OCI-LY1 (cell line): ENCODE results near the gene PFKFB2.
A peak's percentile ranks its signal among the peaks of the same experiment; 100 is the strongest.

Experiments
- H2AFZ ChIP-seq: fragments of 200-600 bp; sonication (generic), shearing (Covaris generic); 2 replicates; pipeline ENCODE4 v1.6.0; 2014; ENCODE audit warnings: antibody characterized with exemption, mild to moderate bottlenecking, low read length
- H3F3A ChIP-seq: fragments of 200-600 bp; sonication (generic), shearing (Covaris generic); 2 replicates; pipeline ENCODE4 v1.6.0; 2014; ENCODE audit warnings: mild to moderate bottlenecking, antibody characterized with exemption, low read length, moderate library complexity; ENCODE audit not compliant: insufficient read depth
- H3K27ac ChIP-seq: fragments of 200-600 bp; sonication (generic); 2 replicates; pipeline ENCODE4 v1.5.1; 2014; ENCODE audit warnings: low read length, mixed run types, mild to moderate bottlenecking, low read depth; ENCODE audit not compliant: poor library complexity, severe bottlenecking
- H3K27me3 ChIP-seq: fragments of 200-600 bp; sonication (generic); 2 replicates; pipeline ENCODE4 v1.6.0; 2014; ENCODE audit warnings: antibody characterized with exemption, mild to moderate bottlenecking, low read length, moderate library complexity; ENCODE audit not compliant: insufficient read depth
- H3K36me3 ChIP-seq: fragments of 200-600 bp; sonication (generic); 2 replicates; pipeline ENCODE4 v1.6.1; 2014; ENCODE audit warnings: mild to moderate bottlenecking, antibody characterized with exemption, low read length, moderate library complexity, mixed read lengths; ENCODE audit not compliant: insufficient read depth
- H3K4me1 ChIP-seq: fragments of 200-600 bp; sonication (generic); 2 replicates; pipeline ENCODE4 v1.5.1; 2014; ENCODE audit warnings: mild to moderate bottlenecking, low read length, moderate library complexity; ENCODE audit not compliant: insufficient read depth, severe bottlenecking
- H3K4me2 ChIP-seq: fragments of 200-600 bp; sonication (generic), shearing (Covaris generic); 2 replicates; pipeline ENCODE4 v1.6.1; 2014; ENCODE audit warnings: low read length
- H3K4me3 ChIP-seq: fragments of 200-600 bp; sonication (generic); 2 replicates; pipeline ENCODE4 v1.5.1; 2014; ENCODE audit warnings: low read length, low read depth, mild to moderate bottlenecking, mixed read lengths; ENCODE audit not compliant: poor library complexity, severe bottlenecking
- H3K79me2 ChIP-seq: fragments of 200-600 bp; shearing (Covaris generic); 2 replicates; pipeline ENCODE4 v1.6.1; 2016; ENCODE audit warnings: mixed run types, low read length, mixed read lengths; ENCODE audit not compliant: insufficient read depth
- H3K9ac ChIP-seq: fragments of 200-600 bp; sonication (generic), shearing (Covaris generic); 2 replicates; pipeline ENCODE4 v1.6.1; 2014; ENCODE audit warnings: mild to moderate bottlenecking, low read length, mixed read lengths
- H3K9me2 ChIP-seq: fragments of 200-600 bp; sonication (generic), shearing (Covaris generic); 2 replicates; pipeline ENCODE4 v1.6.1; 2014; ENCODE audit warnings: low read depth, mild to moderate bottlenecking, low read length, mixed read lengths
- H3K9me3 ChIP-seq: fragments of 200-600 bp; shearing (Covaris generic); 2 replicates; pipeline ENCODE4 v1.6.1; 2014; ENCODE audit warnings: low read length, mixed read lengths
- H4K20me1 ChIP-seq: fragments of 200-600 bp; sonication (generic), shearing (Covaris generic); 2 replicates; pipeline ENCODE4 v1.6.0; 2016; ENCODE audit warnings: mild to moderate bottlenecking, low read length; ENCODE audit not compliant: insufficient read depth
- EZH2 ChIP-seq: fragments of 200-600 bp; sonication (generic), shearing (Covaris generic); IDR thresholded peaks from 2 replicates; pipeline ENCODE4 v1.8.0; 2017; ENCODE audit warnings: borderline replicate concordance, mixed run types, mild to moderate bottlenecking, antibody characterized with exemption, low read length, moderate library complexity, mixed read lengths
- TF ChIP-seq, protein P1 (sequence below): fragments of 200-600 bp; sonication (generic), shearing (Covaris generic); IDR thresholded peaks from 2 replicates; pipeline ENCODE4 v1.5.1; 2017; ENCODE audit warnings: mild to moderate bottlenecking, antibody characterized with exemption, low read length, moderate library complexity, mixed read lengths

The PFKFB2 gene

GRCh38 chr1:207081806-207082205 is 28.7 kb downstream of the PFKFB2 start:
- no peak overlapping the region for H3K27ac ChIP-seq

DNA sequence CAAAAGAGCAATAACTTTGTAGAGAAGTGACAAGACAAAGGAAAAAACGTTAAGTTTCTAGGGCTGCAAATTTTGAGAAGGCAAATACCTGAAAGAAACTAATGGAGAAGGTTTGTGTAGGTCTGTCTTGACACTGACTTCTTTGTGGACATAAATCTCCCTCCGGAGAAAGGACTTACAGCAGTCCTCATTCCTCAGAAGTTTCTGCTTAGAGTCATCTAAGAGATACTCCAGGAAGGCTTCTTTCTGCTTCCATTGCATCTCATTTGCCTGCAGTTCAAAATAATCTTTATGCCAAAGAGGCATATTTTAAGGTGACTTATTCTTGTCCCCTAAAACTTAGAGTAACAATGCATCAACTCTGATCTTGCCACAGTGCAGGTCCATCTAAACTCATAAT is 31.2 kb downstream of the PFKFB2 start:
- TF ChIP-seq, protein P1, sequence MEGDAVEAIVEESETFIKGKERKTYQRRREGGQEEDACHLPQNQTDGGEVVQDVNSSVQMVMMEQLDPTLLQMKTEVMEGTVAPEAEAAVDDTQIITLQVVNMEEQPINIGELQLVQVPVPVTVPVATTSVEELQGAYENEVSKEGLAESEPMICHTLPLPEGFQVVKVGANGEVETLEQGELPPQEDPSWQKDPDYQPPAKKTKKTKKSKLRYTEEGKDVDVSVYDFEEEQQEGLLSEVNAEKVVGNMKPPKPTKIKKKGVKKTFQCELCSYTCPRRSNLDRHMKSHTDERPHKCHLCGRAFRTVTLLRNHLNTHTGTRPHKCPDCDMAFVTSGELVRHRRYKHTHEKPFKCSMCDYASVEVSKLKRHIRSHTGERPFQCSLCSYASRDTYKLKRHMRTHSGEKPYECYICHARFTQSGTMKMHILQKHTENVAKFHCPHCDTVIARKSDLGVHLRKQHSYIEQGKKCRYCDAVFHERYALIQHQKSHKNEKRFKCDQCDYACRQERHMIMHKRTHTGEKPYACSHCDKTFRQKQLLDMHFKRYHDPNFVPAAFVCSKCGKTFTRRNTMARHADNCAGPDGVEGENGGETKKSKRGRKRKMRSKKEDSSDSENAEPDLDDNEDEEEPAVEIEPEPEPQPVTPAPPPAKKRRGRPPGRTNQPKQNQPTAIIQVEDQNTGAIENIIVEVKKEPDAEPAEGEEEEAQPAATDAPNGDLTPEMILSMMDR = no peak
- no peak for TF ChIP-seq EZH2
- Histone ChIP-seq H3K27ac (no peak overlapping the region), H3K4me3 (no peak overlapping the region), H3K9ac (no peak overlapping the region), H3K27me3 (no peaks in the 10 kb centered on the region), H3F3A (no peaks in the 10 kb centered on the region), H3K4me1 (no peaks in the 10 kb centered on the region), H4K20me1 (no peaks in the 10 kb centered on the region), H2AFZ (no peak overlapping the region), H3K9me3 (no peaks in the 10 kb centered on the region), H3K79me2 (no peaks in the 10 kb centered on the region), H3K4me2 (no peak overlapping the region), H3K9me2 (no peaks in the 10 kb centered on the region), H3K36me3 (no peaks in the 10 kb centered on the region)

More at GRCh38 chr1:207081806-207082205, 28.7 kb downstream of the PFKFB2 start:
- Histone ChIP-seq H3K9me2 (no peaks in the 10 kb centered on the region), H3K4me2 (no peak overlapping the region), H3K27me3 (no peaks in the 10 kb centered on the region), H3K9me3 (no peaks in the 10 kb centered on the region), H3K36me3 (no peaks in the 10 kb centered on the region), H3K9ac (no peak overlapping the region), H3K79me2 (no peaks in the 10 kb centered on the region), H3K4me3 (no peak overlapping the region), H2AFZ (no peak overlapping the region), H3K4me1 (no peaks in the 10 kb centered on the region), H4K20me1 (no peaks in the 10 kb centered on the region), H3F3A (no peaks in the 10 kb centered on the region)
- no peak for TF ChIP-seq EZH2
- TF ChIP-seq, protein P1 = no peak

- Histone ChIP-seq H3K27me3 (no peaks in the 10 kb centered on the region), H3K27ac (no peak overlapping the region), H3K9me2 (no peaks in the 10 kb centered on the region), H3K4me3 (no peak overlapping the region), H3K4me2 (no peak overlapping the region), H3K4me1 (no peaks in the 10 kb centered on the region), H3K9me3 (no peaks in the 10 kb centered on the region), H4K20me1 (no peaks in the 10 kb centered on the region), H3K79me2 (no peaks in the 10 kb centered on the region), H3K36me3 (no peaks in the 10 kb centered on the region), H3K9ac (no peak overlapping the region), H2AFZ (no peak overlapping the region), H3F3A (no peaks in the 10 kb centered on the region)
- TF ChIP-seq EZH2 = no peak
- TF ChIP-seq, protein P1 = peak; percentile 59; the same call in 1 of the 2 replicates
Measured at GRCh38 chr1:207084701-207085180, 31.7 kb downstream of the PFKFB2 start.
